HEK293T (cell line): ENCODE results near the gene ORM2.
"Not testable (repeated sequence)": the region's sequence is repeated elsewhere in the genome, so short reads cannot be mapped to it uniquely, and the experiment has no call there.

Source experiments
- CTCF ChIA-PET: fragments of 350-600 bp; formaldehyde crosslinking; extraction: SDS; loops from one replicate; lab custom pipeline; 2021; ENCODE audit warnings: antibody characterized with exemption, inconsistent platforms; lab: Yijun Ruan, JAX
- POLR2A ChIA-PET: fragments of 350-600 bp; formaldehyde crosslinking; extraction: SDS; loops from one replicate; lab custom pipeline; 2020; ENCODE audit warnings: antibody characterized with exemption, inconsistent platforms; lab: Yijun Ruan, JAX
- DNase-seq: peaks from one replicate; pipeline ENCODE4 v3.0.0; 2012; ENCODE audit warnings: mixed read lengths; ENCODE audit errors: extremely low spot score
- ARNT ChIP-seq: fragments of 450-650 bp; IDR thresholded peaks from 2 replicates; pipeline ENCODE4 v1.6.1; 2017; ENCODE audit warnings: mild to moderate bottlenecking
- BHLHE40 ChIP-seq: fragments of 450-650 bp; IDR thresholded peaks from 2 replicates; pipeline ENCODE4 v1.6.1; 2016; ENCODE audit warnings: mild to moderate bottlenecking, moderate library complexity, borderline replicate concordance
- CTBP1 ChIP-seq: fragments of 450-650 bp; IDR thresholded peaks from 2 replicates; pipeline ENCODE4 v1.6.1; 2016; ENCODE audit warnings: borderline replicate concordance
- ELF4 ChIP-seq: fragments of 450-650 bp; IDR thresholded peaks from 2 replicates; pipeline ENCODE4 v1.6.1; 2017; ENCODE audit warnings: antibody characterized with exemption
- FOXA1 ChIP-seq: fragments of 450-650 bp; IDR thresholded peaks from 2 replicates; pipeline ENCODE4 v1.6.1; 2016; ENCODE audit warnings: mild to moderate bottlenecking
- FOXK2 ChIP-seq: fragments of 450-650 bp; IDR thresholded peaks from 2 replicates; pipeline ENCODE4 v1.6.1; 2016; ENCODE audit warnings: mild to moderate bottlenecking
- FOXM1 ChIP-seq: fragments of 450-650 bp; IDR thresholded peaks from 2 replicates; pipeline ENCODE4 v1.6.1; 2017; ENCODE audit warnings: mild to moderate bottlenecking, borderline replicate concordance
- HDGF ChIP-seq: fragments of 450-650 bp; IDR thresholded peaks from 2 replicates; pipeline ENCODE4 v1.6.1; 2017; ENCODE audit warnings: antibody characterized with exemption, borderline replicate concordance
- L3MBTL2 ChIP-seq: fragments of 450-650 bp; conservative IDR thresholded peaks from 2 replicates; pipeline ENCODE4 v1.6.1; 2016; ENCODE audit warnings: mild to moderate bottlenecking
- LEF1 ChIP-seq: fragments of 450-650 bp; IDR thresholded peaks from 2 replicates; pipeline ENCODE4 v1.6.1; 2017; ENCODE audit warnings: mild to moderate bottlenecking, borderline replicate concordance
- NFRKB ChIP-seq: fragments of 450-650 bp; IDR thresholded peaks from 2 replicates; pipeline ENCODE4 v1.6.1; 2016; ENCODE audit warnings: mild to moderate bottlenecking, moderate library complexity
- PKNOX1 ChIP-seq: fragments of 450-650 bp; IDR thresholded peaks from 2 replicates; pipeline ENCODE4 v1.6.1; 2016
- SUZ12 ChIP-seq: fragments of 450-650 bp; IDR thresholded peaks from 2 replicates; pipeline ENCODE4 v1.6.1; 2016; ENCODE audit warnings: mild to moderate bottlenecking
- TARDBP ChIP-seq: fragments of 450-650 bp; IDR thresholded peaks from 2 replicates; pipeline ENCODE4 v1.6.1; 2016
- ZNF384 ChIP-seq: fragments of 450-650 bp; IDR thresholded peaks from 2 replicates; pipeline ENCODE4 v1.6.1; 2016

Gene ORM2

GRCh38 chr9:114319147-114319546 is 10.5 kb upstream of the ORM2 start:
- ChIA-PET POLR2A (no interaction called here), CTCF (no interaction called here)
- TF ChIP-seq FOXK2 (no peak), ELF4 (no peak), HDGF (no peak), TARDBP (no peak), PKNOX1 (no peak), LEF1 (no peak), ARNT (no peak), FOXA1 (no peak), BHLHE40 (no peak)
- DNase-seq = no peak

GRCh38 chr9:114320710-114321109 is 9.0 kb upstream of the ORM2 start:
- DNase-seq, POLR2A ChIA-PET: not testable (repeated sequence)

GRCh38 chr9:114321759-114322158 is 7.9 kb upstream of the ORM2 start:
- TF ChIP-seq TARDBP = no peak
- TF ChIP-seq ZNF384 = no peak
- no peak for TF ChIP-seq ARNT
- TF ChIP-seq CTBP1 = no peak
- no peak for TF ChIP-seq BHLHE40
- TF ChIP-seq LEF1 = no peak
- no peak for TF ChIP-seq FOXM1
- TF ChIP-seq FOXA1 = no peak
- no peak for TF ChIP-seq NFRKB
- TF ChIP-seq SUZ12 = no peak
- POLR2A ChIA-PET = interaction anchor here (0.7 kb wide), 1 partner anchor 835 kb away, joined by 3 read pairs; no protein-coding TSS in a partner anchor
- no peak for DNase-seq
- CTCF ChIA-PET = no interaction called here

More at GRCh38 chr9:114320710-114321109, 9.0 kb upstream of the ORM2 start:
- CTCF ChIA-PET = not testable (repeated sequence)

- CTCF ChIA-PET = interaction anchor here (0.6 kb wide), 1 partner anchor 321 kb away, joined by 3 read pairs; no protein-coding TSS in a partner anchor
- POLR2A ChIA-PET, DNase-seq: not testable (repeated sequence)
Measured at GRCh38 chr9:114322160-114322818, 7.4 kb upstream of the ORM2 start.

- DNase-seq, POLR2A ChIA-PET: not testable (repeated sequence)
- CTCF ChIA-PET = interaction anchor here (0.6 kb wide), 1 partner anchor 320 kb away, joined by 3 read pairs; no protein-coding TSS in a partner anchor
Measured at GRCh38 chr9:114322831-114323531, 6.7 kb upstream of the ORM2 start, which contains the start of gene ORM1. Gene ORM1, plus strand, starts transcription at chr9:114323098. Its CDS starts 36 bp downstream, at chr9:114323134.

GRCh38 chr9:114323849-114324248 is 5.8 kb upstream of the ORM2 start:
- DNase-seq, CTCF ChIA-PET, POLR2A ChIA-PET: not testable (repeated sequence)

- ChIA-PET CTCF (no interaction called here), POLR2A (no interaction called here)
- DNase-seq = no peak
- no peak for TF ChIP-seq LEF1
- no peak for TF ChIP-seq L3MBTL2
Measured at GRCh38 chr9:114324492-114324891, 5.2 kb upstream of the ORM2 start.

GRCh38 chr9:114324965-114325364 is 4.7 kb upstream of the ORM2 start:
- CTCF ChIA-PET, POLR2A ChIA-PET, DNase-seq: not testable (repeated sequence)

GRCh38 chr9:114325684-114326254 is 3.9 kb upstream of the ORM2 start:
- POLR2A ChIA-PET = not testable (repeated sequence)

More at GRCh38 chr9:114325684-114326254, 3.9 kb upstream of the ORM2 start:
- CTCF ChIA-PET, DNase-seq: not testable (repeated sequence)
